K562 (cell line): ENCODE data around the gene NOPCHAP1. TPM values are rescaled to one million over a fixed set of nuclear protein-coding genes. Genes with fewer than 3 reads are reported as not detected.
A peak's percentile ranks its signal among the peaks of the same experiment; 100 is the strongest.

Experiments used
- BCL6 ChIP-seq: fragments of 250-450 bp; sonication (Bioruptor Pico); IDR thresholded peaks from 2 replicates; pipeline ENCODE4 v1.4.0; 2020
- CBFA2T3 ChIP-seq: fragments of 450-650 bp; IDR thresholded peaks from 2 replicates; pipeline ENCODE4 v1.6.1; 2017
- CREM ChIP-seq: IDR thresholded peaks from 2 replicates; pipeline ENCODE4 v1.6.1; 2014; ENCODE audit warnings: antibody characterized with exemption, low read depth
- HCFC1 ChIP-seq: IDR thresholded peaks from 2 replicates; pipeline ENCODE4 v1.6.1; 2012; ENCODE audit warnings: low read depth, low read length, improper control_type of control experiment
- ILK ChIP-seq: fragments of 450-650 bp; IDR thresholded peaks from 2 replicates; pipeline ENCODE4 v1.6.1; 2016; ENCODE audit warnings: missing genetic modification characterization, low read depth, mild to moderate bottlenecking, missing compliant biosample characterization, moderate library complexity, borderline replicate concordance
- IRF1 ChIP-seq: sonication (generic); formaldehyde crosslinking; IDR thresholded peaks from 2 replicates; pipeline ENCODE4 v1.8.0; 2022; ENCODE audit warnings: missing genetic modification reagents, mild to moderate bottlenecking, borderline replicate concordance
- MAFK ChIP-seq: IDR thresholded peaks from 2 replicates; pipeline ENCODE4 v1.6.1; 2011; ENCODE audit warnings: low read length, improper control_type of control experiment
- MYNN ChIP-seq, 2 experiments: sonication (generic); formaldehyde crosslinking in 1 of 2; IDR thresholded peaks; 2 replicates each; pipeline versions ENCODE4 v1.5.0 to v1.6.1; 2016 to 2020; ENCODE audit warnings: antibody characterized with exemption in 1 of 2, missing genetic modification reagents in 1 of 2
- POLR3G ChIP-seq: IDR thresholded peaks from 2 replicates; pipeline ENCODE4 v1.6.1; 2011; ENCODE audit not compliant: insufficient read length, insufficient replicate concordance; ENCODE audit errors: extremely low read depth
- SRSF7 ChIP-seq: fragments of 200-400 bp; formaldehyde crosslinking; optimal IDR thresholded peaks from 2 replicates; pipeline ENCODE3; 2017; ENCODE audit warnings: mild to moderate bottlenecking, low read depth, low read length
- TAF9B ChIP-seq: fragments of 450-650 bp; IDR thresholded peaks from 2 replicates; pipeline ENCODE4 v1.6.1; 2018; ENCODE audit warnings: mild to moderate bottlenecking; ENCODE audit not compliant: partially characterized antibody
- USF2 ChIP-seq: sonication (generic); formaldehyde crosslinking; IDR thresholded peaks from 2 replicates; pipeline ENCODE4 v1.5.0; 2020; ENCODE audit warnings: missing genetic modification reagents
- ZHX1 ChIP-seq: fragments of 150-350 bp; conservative IDR thresholded peaks from 2 replicates; pipeline ENCODE4 v1.6.1; 2014; ENCODE audit warnings: low read length
- ZNF197 ChIP-seq: fragments of 200-800 bp; sonication (Bioruptor generic); IDR thresholded peaks from 2 replicates; pipeline ENCODE4 v1.6.1; 2016; ENCODE audit warnings: low read depth, missing genetic modification characterization, missing compliant biosample characterization
- ZNF239 ChIP-seq: fragments of 250-450 bp; sonication (Bioruptor Pico); IDR thresholded peaks from 2 replicates; pipeline ENCODE4 v1.4.0; 2020; ENCODE audit warnings: mild to moderate bottlenecking
- ZNF280A ChIP-seq: fragments of 450-650 bp; IDR thresholded peaks from 2 replicates; pipeline ENCODE4 v1.6.1; 2018; ENCODE audit warnings: mild to moderate bottlenecking, low read depth; ENCODE audit not compliant: partially characterized antibody
- ZNF311 ChIP-seq: fragments of 250-450 bp; sonication (Bioruptor Pico); IDR thresholded peaks from 2 replicates; pipeline ENCODE4 v1.4.0; 2020; ENCODE audit warnings: mild to moderate bottlenecking, moderate library complexity
- ZNF561 ChIP-seq: fragments of 450-650 bp; formaldehyde crosslinking; conservative IDR thresholded peaks from 2 replicates; pipeline ENCODE4 v1.4.0; 2020; ENCODE audit warnings: mild to moderate bottlenecking, moderate library complexity
- polyA plus RNA-seq, 8 experiments: library from polyadenylated mRNA; depleted of rRNA in 4 of 8; stranded (reverse) in 5 of 8; unstranded in 3 of 8; fragments of >200 nt; fragmentation: Nextera tagmentation in 2 of 8; fragmentation: Illumina TruSeq in 1 of 8; extraction: Ambion mirVana in 2 of 8; extraction: Trizol in 1 of 8; gene quantifications; 2 replicates each; pipeline versions ENCODE4 v1.2.1 to v1.2.3, GENCODE V29; 2011 to 2014; ENCODE audit warnings: inconsistent platforms in 1 of 8, missing spikeins in 1 of 8
- total RNA-seq, 7 experiments: library from RNA; depleted of rRNA in 6 of 7; stranded (reverse); fragments of >200 nt in 6 of 7; fragmentation: Illumina TruSeq in 2 of 7; extraction: Trizol in 2 of 7; gene quantifications; 2 replicates each; pipeline versions ENCODE4 v1.2.1 to v1.2.3, GENCODE V29; 2011 to 2021; ENCODE audit warnings: low replicate concordance in 1 of 7
- TF ChIP-seq, protein P1 (sequence below): fragments of 450-650 bp; IDR thresholded peaks from 2 replicates; pipeline ENCODE4 v1.6.1; 2016; ENCODE audit warnings: antibody characterized with exemption

The NOPCHAP1 gene
- total and polyA plus RNA-seq, 9 of the 15 experiments (the other 6 are each of a cell fraction or from before 2014, with no cell fraction given) = 19.4 to 108 (median 33.4) TPM

DNA sequence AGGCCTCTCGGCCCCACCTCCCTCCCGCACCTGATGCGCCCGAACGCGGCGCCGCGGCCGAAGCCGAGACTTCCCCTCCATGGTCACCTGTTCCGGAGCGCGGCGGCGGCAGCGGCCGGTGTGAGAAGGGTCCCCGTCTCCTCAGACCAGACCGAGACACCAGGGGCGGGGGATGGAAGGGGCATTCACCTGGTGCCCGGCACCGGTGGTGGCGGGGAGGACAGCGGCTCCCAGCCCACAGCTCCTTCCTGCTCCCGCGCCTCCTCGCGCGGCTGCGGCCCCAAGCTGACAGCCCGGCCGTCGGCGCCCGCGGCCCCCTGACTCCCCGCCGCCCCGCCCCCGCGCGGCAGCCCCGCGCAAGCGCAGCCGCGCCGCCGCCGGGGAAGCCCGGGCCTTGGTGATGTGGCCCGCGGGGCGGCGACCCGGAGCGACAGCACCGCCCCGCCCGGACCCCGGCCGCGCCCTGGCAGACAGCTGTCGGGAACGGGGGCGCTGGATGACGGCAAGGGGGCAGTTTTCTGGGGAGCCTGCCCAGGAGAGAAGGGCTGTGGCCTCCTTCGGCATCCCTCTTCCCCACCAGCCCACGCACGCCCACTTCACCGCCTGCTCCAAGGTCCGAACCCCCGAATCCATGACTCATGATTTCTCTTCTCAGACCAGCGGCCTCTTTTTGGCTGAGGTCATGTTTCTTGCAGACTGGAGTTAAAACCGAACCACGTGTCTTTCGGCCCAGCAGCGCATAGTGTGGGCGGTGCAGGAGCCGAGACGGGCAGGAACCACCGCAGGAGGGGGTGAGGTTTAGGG is 27.9 kb upstream of the NOPCHAP1 start, which contains the start of gene SLC41A2 (continued):
- TF ChIP-seq IRF1 (CRISPR knock-in tag) (no peak), ZNF280A (no peak), MYNN (IDR thresholded peaks at IDR 0.05) (no peak), MYNN (CRISPR knock-in tag; IDR thresholded peaks at IDR 0.05) (no peak), BCL6 (no peak), SRSF7 (no peak), ZNF197 (CRISPR knock-in tag) (no peak), MAFK (peak; percentile 81), HCFC1 (no peak), CREM (no peak; the same call in 1 of the 2 replicates), ZNF561 (CRISPR knock-in tag) (no peak), ZNF239 (CRISPR knock-in tag) (no peak), ZNF311 (no peak), ILK (tag) (no peak), CBFA2T3 (peak; percentile 24; the same call in 1 of the 2 replicates), ZHX1 (no peak), POLR3G (no peak), TAF9B (peak; percentile 24), USF2 (CRISPR knock-in tag) (peak; percentile 57)
- TF ChIP-seq, protein P1, sequence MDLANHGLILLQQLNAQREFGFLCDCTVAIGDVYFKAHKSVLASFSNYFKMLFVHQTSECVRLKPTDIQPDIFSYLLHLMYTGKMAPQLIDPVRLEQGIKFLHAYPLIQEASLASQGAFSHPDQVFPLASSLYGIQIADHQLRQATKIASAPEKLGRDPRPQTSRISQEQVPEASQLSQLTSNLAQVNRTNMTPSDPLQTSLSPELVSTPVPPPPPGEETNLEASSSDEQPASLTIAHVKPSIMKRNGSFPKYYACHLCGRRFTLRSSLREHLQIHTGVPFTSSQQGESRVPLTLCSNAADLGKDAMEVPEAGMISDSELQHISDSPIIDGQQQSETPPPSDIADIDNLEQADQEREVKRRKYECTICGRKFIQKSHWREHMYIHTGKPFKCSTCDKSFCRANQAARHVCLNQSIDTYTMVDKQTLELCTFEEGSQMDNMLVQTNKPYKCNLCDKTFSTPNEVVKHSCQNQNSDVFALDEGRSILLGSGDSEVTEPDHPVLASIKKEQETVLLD = no peak
